IPS-NIHi7 (cell line): ENCODE results near the gene CDKAL1.
"Not testable (repeated sequence)": the region's sequence is repeated elsewhere in the genome, so short reads cannot be mapped to it uniquely, and the experiment has no call there.

ENCODE experiments used
- DNase-seq: peaks from one replicate; pipeline ENCODE4 v3.0.0; 2012; ENCODE audit warnings: mixed read lengths; ENCODE audit errors: extremely low spot score

CDKAL1 gene

GRCh38 chr6:20554326-20554725 lies 20.1 kb downstream of the CDKAL1 start:
- no peak for DNase-seq

DNA sequence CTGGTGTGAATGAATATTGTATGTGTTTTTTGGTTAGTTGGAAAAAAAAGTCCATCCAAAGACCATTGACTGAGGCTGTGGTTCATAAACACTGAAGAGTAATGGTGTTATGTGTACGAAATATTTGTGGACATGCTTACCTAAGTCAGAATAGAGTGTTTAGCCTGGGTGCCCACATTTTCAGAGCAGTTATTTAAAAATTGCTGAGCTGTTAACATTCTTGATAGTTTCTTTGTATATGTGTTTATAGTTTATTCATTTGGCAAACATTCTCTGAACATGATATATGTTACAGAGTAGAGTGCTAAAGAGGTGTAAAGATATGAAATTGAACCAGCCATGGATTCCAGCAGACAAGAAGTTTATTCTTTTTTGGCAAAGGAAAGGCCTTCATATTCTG lies 20.6 kb downstream of the CDKAL1 start:
- DNase-seq, result no peak

DNA sequence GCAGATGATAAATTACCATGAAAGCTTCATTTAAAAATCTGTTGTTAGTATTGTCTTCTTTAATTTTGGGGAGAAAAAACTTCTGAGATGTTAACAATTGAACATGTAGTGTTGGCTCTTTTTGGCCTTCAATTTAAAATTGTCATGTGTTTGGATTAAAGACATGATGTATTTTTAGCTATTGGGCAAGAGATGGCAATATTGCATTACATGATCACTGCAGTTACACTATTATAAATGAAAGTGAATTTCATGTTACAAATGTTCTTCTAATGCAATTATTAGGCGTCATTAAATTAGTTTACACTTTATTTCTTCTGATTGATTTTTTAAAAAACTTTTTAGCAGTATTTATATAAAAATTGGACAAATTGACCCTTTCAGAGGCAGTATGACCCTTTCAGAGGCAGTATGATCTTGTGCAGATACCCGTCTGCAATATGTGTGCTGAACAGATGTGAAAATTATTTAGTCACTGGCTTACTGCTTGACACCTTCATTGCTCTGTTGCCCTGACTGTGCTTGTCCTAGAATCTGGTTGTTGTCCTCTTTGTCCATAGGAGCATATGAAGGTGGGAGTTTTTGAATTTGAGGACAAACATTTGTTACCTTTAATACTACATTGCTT lies 25.8 kb downstream of the CDKAL1 start:
- no peak for DNase-seq

DNA sequence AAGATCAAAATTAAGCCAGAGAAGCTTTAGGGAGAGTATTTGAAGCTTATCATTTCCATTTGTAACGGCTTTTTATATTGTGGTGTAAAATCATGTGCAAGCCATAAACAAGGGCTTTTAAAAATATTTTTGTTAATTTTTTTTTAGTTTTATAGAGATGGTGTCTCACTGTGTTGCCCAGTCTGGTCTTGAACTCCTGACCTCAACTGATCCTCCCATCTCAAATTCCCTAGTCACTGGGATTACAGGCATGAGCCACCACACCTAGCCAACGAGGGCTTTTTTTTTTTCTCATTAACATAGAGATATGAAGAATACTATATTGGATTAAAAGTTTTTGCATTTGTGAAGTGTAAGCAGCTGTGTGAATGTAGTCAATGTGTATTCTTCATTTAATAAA lies 29.1 kb downstream of the CDKAL1 start:
- no peak for DNase-seq

DNA sequence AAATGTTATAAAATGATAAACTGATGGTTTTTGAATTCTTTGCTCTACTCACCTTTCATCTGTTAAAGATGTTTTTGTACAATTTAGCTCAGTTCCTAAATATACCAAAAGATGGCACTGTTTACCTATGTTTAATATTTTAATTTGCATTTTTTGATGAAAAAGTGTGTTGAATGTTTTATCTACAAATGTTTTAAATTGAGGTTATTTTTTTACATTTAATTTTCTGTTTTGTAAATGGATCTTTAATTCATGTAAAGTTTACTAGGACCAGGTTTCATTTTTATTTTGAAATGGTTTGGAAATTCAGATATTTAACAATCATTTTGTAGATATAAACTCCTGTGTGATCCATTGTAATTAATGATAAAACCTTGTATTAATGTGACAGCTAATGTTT lies 30.0 kb downstream of the CDKAL1 start:
- DNase-seq, result no peak

DNA sequence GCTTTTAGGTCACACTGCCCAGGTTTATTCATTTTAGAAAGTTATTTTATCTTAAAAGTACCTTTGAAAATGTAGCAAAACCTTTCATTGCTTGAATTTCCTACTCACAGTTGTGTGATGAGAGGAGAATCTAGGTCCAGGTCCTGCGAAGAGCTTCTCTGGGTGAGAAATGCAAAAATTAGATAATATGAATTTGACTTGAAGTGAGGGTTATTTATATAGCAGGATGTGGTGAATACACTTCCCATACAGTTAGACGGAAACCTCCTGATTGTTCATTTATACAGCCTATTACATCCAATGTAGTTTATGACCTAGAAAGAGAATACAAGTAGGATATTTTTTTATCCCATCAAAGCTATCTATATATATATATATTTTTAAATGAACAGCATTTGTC lies 30.5 kb downstream of the CDKAL1 start:
- DNase-seq, result no peak

DNA sequence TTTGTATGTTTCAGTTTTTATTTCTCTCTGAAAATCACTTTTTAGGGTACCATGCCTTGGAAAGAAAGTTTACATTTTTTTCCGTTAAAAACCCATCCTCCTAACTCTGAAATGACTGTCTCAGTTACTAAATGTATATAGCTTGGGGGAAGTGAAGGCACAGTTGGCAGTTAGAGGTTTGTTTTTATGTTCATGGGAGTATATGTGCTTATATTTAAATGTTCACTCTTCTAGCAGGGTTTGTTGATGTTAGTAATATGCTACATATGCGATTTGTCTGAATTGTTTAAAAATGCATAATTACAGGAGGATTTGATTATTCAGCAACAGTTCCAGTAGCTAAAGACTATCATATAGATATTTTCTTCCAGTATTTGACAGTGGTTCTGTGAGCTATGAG lies 31.1 kb downstream of the CDKAL1 start:
- DNase-seq, result no peak

DNA sequence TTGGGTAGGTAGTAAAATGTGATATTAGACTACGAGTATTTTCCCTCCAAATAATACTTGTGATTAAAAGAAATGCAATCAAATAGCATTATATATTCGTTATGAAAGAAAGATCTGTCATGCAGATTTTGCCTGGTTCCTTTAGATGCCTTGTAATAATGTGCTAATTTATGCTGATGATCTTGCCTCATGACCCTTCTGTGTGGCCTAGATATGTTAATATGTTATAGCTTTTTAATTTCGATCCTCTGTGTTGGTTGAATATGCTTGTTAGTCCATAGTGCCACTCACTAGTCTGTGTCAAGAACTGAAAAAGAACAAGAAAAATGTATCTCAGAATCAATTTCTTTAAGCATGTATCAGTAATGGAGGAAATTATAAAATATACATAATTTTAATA lies 31.9 kb downstream of the CDKAL1 start:
- no peak for DNase-seq

DNA sequence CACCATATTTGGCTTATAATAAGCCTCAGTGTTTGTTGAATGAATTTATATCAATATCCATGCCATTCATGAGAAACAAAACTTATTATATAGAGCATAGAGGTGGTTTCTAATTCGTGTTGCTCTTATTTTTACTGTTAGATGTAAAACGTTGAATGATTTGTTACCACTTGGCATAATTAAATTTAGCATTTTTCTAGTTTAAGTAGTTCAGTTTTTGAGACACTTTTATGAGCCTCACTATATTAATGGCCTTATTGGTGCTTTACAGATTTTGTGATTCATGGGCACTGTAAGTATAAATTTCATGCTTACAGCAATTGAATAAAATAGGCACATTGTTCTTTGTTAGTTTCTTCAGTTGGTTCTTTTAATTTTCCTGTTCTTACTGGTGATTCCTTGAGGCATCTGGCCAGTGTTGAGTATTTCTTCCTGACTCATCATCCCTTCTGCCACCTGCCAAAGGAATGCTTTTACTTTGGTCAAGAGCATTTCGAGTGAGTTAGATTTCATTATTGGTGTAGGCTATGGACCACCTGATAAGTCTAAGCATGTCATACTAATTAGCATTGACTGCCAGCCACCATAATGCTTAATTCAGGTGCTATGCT lies 34.8 kb downstream of the CDKAL1 start:
- no peak for DNase-seq

DNA sequence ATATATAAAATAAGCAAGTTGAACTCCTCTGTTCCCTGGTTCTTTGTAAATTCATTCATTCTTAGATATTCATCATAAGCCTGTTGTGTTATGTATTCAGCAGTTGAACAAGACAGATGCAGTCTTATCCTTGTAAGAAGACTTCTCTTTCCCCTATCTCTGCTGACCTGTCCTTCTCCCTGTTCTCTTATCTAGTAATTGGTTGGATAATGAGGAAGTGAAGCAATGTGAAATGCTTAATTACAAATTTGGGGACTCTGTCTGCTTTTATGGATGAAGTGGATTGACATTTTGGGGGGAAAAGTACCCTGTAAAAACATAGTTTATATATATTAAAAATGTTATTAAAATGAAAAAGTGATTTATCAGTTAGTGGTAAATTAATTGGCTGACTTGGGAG lies 37.0 kb downstream of the CDKAL1 start:
- no peak for DNase-seq

- DNase-seq, result no peak
These were observed 38.0 kb downstream of the CDKAL1 start for GRCh38 chr6:20572288-20572687.

DNA sequence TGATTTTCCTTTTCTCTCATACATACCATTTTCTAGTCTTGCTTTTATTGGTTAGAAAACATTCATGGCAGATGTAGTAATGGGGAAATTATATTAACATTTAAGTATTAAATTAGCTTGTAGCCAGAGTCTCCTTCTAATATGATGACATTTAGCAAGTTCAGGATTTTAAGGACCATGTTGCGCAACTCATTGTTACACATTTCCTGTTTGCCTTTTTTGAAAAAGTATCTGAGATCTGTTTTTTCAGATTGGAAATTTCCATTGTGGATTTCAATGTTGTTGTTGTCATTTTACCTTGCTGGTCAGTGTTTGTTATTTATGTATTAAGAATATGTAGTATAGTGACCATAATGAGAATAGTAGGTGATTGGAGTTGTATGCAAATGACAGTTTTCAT lies 38.7 kb downstream of the CDKAL1 start:
- DNase-seq, result no peak

DNA sequence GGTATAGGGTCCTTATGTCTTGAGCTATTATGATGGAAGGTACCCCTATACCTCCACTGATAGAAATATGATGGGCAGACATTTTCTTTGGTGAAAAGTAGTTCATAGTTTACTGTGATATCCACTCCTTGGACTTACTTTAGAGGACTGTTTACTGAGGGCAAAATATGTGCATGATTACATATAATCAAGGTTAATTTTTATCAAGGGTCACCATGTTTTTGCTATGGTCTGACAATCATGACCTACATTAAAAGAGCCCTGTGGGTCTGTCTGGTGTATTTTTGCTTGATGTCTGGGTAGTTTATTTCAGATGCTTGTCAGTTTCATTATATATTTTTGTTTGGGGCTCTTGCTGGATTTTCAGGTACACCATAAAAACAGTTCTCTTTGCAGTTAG lies 40.1 kb downstream of the CDKAL1 start:
- DNase-seq, result no peak

DNA sequence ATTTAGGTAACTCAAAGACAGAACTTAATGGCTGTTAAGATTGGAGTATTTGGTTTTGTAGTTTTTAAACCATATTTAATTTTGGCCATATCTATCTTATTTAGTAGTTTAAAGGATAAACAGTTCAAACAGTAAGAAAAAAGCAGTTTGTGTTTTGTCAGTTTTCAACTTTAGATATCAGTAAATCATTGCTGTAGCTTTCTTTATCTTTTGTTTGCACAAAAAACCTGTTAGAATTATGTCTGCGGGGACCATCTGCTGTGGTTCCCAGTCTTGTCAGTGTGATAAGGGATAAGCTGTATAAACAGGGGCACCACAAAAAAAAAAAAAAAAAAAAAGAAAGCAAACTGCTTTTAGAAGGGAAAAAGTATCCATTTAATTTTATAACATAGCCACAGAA lies 40.9 kb downstream of the CDKAL1 start:
- DNase-seq, result no peak

DNA sequence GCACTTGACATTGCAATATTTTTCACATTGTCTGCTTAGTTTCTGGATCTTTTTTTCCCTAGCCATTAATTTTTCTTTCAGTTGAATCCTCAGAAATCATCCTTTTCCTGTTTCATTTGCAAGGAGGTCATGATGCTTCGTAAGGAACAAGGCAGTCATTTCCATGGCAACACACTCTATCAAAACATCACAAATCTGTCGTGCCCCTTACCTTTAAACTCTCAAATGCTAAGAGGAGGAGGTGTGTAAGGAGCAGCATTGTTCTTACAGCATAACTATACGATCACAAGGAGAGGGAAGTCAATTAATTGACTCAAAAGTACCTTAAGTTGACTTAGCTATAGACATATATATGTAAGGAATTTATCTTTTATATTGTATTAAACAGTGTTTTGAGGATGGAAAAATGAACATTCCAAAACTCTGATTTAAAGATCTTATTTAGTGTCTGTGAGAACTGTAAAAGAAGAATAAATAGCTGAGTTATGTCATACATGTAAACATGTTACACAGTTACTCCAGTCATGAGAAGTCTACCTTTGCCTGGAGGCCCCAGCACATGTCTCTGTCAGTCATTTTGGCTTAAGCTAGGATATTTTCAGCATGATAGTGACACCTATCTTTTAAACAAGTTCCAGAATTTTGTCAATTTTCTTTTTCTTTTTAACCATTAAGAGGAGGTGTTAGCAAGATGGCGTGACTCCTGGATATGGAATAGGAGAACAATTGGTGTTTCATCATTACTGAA lies 41.6 kb downstream of the CDKAL1 start:
- no peak for DNase-seq

DNA sequence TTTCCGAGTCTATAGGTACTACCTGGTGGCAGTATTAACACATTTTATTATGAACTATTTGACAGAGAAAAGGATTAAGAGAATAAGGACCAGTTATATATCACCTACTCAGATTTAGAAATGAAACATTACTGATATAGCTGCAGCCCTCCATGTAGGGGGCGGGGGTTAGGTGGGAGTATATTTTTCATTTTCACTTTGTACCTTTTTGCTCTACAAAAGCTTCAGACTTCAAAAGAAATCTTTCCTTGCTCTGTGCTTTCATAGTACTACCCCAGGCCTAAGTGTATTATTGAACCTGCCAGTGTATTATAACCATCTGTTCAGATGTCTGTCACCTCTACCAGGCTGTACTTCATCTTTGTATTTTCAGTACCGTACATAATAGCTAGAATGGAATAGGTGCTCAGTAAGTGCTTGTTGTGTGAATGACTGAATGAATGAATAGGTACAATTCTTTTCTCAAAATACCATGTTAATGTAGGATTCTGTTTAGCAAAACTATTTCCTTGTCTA lies 43.0 kb downstream of the CDKAL1 start:
- no peak for DNase-seq

- DNase-seq, result no peak
These were observed 46.8 kb downstream of the CDKAL1 start for GRCh38 chr6:20581070-20581469.

GRCh38 chr6:20582586-20583443 lies 48.6 kb downstream of the CDKAL1 start:
- DNase-seq, result no peak

DNA sequence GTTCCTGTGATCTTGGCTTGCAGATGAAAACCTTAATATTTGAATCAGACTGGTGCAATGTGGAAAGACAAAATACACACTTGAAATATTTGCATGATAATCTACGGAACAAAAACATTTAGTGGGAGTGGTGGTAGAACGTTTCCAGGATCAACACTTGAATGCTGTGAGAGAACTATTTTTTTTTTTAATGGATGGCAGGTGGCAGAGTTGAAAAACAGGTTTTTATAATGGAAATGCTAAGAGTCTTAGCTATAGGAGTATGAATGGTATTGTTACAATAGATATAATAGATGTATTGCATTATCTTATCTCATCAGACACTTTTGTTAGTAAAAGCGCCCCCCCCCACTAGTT lies 49.2 kb downstream of the CDKAL1 start:
- no peak for DNase-seq

GRCh38 chr6:20584100-20584731 lies 50.0 kb downstream of the CDKAL1 start:
- no peak for DNase-seq

DNA sequence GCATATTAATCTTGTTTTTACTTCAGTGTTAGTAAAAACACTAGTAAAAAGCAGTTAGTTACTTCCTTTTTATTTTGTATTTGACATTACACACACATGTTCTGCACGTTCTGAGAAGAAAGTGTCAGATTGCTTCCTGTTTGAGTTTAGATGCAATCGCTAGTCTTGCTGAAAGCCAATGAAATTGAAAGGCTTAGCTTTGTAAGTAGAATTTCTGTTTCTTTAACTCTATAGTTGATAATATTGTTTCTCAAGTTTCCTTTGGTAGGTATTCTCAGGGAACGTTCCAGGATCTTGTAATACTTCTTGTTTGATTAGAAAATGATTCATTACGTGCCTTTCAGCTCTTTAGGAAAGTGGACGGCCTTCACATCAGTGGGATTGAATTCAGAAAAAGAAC lies 55.0 kb downstream of the CDKAL1 start:
- DNase-seq, result no peak

DNA sequence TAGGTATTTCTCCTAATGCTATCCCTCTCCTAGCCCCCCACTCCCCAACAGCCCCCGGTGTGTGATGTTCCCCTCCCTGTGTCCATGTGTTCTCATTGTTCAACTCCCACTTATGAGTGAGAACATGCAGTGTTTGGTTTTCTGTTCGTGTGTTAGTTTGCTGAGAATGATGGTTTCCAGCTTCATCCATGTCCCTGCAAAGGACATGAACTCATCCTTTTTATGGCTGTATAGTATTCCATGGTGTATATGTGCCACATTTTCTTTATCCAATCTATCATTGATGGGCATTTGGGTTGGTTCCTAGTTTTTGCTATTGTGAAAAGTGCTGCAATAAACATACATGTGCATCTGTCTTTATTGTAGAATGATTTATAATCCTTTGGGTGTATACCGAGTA lies 56.2 kb downstream of the CDKAL1 start:
- not testable (repeated sequence) for DNase-seq
